Stimulated activated naive CD4-positive, alpha-beta T cell treated with Interleukin-2 at 50 U/mL for 16 hours (primary cell): ENCODE measurements around the gene GRAMD1B.

Experiments used
- DNase-seq: peaks from one replicate; lab custom pipeline; 2025; lab: John Stamatoyannopoulos, UW

Gene GRAMD1B

DNA sequence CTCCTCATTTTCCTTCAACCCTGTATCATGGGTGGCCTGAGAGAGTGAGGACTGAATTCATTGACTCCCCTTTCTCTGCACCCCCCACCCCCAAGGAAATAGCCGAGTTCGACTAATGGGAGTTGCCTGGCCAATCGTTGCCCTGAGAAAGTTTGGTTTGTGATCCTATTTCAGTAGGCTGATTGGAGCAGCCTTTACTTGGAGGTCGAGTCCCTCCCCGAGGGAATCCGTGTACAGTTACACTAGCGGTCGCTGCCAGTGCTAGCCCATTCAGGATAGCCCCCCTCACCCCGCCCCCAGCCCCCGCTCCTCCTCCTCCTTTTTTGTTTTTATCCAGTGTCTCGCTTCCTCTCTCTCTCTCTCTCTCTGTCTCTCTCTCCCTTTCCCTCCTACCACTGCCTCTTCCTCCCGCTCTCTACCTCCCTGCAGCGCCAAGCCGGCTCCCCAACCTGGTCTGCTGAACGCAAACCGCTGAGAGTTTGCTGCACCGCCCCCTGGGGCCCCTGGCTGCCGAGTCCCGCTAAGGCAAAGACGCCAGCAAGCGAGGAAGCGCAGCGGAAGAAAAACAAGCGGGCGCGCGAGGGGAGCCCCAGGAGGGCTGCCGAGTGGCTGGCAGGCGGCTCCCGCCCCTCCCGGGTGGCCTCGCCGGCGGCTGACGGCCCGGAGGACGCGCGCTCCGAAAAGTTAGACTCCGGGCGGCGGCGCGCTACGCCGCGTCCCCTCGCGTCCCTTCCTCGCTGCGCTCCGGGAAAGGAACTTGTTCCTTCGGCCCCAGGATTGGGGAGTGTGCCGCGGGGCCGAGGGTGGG lies at the start of gene GRAMD1B:
Gene GRAMD1B (plus strand): TSS at position 357 of the 808 bp plus-strand sequence. CDS start 524 bp downstream, outside the sequence.
- DNase-seq, result peak; percentile 74

DNA sequence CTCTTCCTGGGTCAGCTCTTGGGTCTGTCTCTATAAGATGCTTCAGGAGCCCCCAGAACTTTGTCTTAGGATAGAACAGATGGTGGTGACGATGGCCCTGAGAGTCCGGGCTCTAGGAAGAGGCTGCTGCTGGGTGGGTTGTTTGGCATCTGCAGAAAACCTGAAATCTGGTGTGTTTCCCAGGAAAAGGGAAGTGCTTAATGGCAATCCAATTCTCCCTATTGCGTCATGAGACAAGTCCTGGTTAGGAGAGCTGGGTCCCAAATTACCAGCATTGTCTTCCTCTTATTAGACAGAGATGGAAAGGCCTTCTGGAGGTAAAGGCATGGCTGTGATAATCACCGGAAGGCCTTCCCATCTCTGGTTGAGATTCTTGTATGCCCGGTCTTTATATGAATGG lies 48.9 kb upstream of the GRAMD1B start:
- no peak for DNase-seq

DNA sequence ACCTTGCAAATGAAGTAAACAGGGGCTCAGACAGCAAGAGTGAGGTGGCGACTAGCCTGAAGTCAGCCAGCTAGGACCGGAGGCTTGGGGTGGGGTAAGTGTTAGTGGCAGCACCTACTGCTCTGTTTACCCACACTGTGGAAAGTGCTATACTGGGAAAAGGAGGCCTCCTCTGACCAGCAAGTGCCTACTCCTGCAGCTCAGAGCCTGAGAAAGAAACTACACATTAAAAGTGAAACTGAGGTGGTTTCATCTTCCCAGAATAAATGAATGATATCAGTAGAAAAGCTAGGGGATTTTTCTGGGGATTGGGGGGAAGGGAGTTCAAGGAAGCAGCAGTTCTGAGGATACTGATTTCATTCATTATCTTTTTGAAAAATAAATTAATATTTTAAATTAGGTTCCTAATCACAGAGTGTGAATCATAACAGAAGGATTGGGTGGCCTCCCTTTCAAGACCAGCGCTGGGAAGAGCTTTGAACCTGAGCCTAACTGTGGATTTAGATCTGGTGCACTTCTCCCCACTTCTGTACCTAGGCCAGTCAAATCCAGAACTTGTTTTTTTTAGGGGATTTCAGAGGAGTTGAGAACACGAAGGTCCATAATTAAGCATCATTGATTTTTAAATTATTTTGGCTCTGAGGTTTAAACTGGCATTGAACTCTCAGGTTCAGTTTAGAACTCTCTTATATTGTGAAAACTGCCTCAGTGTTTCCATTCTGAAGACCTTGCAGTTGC lies 48.1 kb upstream of the GRAMD1B start:
- DNase-seq, result peak; percentile 54

DNA sequence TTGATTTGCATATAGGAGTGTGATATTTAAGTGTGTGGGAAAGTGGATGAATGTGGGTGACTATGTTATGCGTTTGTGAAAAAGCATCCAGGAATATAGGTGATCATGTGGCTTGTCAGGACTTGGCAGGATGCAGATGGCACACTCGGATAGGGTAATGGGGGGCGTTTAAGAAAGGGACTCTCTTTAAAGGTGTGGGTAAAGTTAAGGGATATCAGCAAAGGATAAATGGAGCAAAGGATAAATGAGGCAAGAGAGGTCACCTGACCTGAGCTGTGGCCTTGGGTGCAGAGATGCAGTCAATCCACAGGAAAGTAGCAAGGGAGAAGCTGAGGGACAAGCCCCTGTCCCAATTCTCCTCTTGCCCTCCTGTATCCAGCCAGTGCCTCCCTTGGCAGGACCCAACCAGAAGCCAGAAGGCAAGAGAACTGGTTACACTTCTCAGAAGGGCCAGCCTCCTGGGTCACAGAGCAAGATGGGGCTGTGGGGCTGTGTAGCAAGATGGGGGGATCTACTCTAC lies 47.5 kb upstream of the GRAMD1B start:
- DNase-seq, result no peak

DNA sequence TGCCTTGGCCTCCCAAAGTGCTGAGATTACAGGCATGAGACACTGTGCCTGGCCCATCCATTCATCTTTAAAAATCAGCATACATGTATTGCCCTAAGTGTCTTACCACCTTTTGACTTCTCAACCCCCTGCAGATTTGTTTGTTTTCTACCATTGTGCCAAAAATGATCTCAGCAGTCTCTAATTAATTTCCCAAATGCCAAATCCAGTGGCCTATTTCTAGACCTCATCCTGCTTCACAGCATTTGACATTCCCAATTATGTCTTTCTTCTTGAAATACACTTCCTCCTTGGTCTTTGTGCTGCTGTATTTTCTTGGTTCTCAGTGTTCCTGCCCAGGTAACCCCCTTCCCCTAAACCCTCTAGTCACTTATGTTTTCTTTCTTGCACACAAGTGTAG lies 46.0 kb upstream of the GRAMD1B start:
- DNase-seq, result no peak

DNA sequence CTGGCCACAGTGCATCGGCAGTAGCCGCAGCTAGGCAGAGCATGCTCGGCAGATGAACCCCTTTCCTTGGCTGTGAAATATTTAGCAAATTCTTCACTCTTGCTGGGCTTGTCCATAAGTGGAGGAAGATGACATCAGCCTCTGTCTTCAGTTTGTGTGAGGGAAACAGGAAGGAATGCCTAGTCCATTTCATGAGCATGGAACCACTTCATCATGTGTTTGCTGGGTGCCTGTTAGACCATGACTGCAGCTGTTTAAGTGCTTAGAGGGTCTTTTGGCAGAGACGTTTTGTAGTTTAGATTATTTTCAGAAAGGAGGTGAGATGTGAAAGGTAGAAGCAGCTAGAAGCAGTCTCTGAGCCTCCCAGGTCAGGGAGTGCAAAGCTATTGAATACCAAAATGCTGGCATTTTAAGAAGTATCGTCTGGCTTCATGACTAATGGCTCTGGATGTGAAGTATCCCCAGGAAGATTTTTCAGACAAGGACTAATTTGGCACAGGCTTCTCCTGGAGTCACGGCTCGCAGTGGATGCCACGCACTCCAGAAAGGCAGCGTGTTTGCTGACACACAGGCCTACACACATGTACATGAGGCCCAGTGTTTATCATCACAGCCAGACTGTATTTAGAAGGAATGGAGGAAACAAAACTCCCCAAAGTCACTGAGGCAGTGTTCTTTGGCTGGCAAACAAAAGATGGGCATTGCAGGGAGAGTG lies 43.1 kb upstream of the GRAMD1B start:
- no peak for DNase-seq

DNA sequence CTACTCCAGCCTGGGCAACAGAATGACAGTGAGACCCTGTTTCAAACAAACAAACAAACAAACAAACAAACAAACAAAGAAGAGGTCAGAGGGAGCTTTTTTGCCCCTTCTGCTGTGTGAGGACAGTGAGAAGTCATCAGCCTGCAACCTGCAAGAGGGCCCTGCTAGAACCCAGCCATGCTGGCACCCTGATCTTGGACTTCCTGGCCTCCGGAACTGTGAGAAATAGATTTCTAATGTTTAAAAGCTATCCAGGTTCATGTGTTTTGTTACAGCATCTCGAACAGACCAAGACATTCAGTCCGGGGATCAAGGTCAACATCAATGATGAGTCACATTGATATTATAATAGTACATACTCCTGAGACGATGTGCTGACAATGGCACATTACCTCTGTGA lies 41.4 kb upstream of the GRAMD1B start:
- no peak for DNase-seq

DNA sequence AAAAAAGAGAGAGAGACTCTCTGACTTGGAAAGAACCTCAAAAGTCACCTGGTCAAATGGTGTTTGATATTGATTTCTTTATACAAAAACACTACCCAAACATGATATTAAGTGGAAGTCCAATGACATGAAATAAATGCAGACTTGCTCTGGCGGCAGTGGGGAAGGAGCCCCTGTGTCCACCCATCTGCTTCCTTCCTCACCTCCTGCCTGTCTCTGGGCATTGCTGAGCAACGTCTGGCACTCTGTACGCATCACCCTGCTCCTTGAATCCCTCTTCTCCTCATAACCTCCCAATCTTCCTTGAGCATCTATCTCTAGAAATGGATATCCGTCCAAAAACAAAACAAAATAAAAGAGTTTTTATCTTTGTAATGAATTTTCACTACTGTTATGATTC lies 39.9 kb upstream of the GRAMD1B start:
- no peak for DNase-seq

DNA sequence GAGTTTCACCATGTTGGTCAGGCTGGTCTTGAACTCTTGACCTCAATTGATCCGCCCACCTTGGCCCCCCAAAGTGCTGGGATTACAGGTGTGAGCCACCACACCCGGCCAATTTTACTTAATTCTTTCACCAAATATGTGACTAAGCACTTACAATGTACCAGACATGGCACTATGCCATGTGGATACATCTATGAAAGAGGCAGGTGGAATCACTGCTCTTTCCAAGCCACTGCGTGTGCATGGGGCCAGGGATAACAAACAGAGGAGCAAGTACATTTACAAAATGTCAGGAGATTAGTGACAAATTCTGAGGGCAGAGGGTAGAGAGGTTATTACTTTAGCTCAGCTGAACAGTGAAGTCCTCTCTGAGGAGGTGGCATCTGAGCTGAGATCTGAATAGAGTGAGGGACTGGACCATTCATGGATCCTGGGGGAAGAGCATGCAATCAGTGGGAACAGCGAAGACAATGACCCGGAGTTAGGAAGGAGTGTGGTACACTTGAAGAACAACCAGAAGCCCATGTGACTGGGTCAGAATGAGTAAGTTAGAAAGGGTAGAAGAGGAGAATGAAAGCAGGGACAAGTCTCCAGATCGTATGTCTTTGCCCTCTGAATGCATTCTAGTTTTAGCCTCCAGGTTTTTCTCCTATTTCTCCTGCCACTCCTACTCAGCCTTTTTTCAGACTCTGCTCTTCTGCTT lies 38.3 kb upstream of the GRAMD1B start:
- DNase-seq, result no peak

DNA sequence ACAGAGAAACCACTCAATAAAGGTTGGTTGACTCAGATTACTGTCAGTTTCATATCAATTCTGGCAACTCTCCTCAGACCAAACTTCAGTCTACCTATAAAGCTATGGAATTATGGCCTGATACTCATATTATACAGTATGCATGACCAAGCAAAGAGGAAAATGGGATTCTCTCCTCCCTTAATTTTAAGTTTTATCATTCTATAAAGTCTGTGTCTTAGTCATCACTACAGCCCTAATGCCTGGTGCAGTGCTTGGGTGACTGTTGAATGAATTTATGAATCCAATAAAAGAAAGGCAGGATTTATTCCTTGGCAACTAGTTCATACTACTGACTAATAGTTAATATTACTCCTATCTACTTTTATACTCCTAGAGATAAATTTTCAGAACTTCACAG lies 37.6 kb upstream of the GRAMD1B start:
- no peak for DNase-seq

DNA sequence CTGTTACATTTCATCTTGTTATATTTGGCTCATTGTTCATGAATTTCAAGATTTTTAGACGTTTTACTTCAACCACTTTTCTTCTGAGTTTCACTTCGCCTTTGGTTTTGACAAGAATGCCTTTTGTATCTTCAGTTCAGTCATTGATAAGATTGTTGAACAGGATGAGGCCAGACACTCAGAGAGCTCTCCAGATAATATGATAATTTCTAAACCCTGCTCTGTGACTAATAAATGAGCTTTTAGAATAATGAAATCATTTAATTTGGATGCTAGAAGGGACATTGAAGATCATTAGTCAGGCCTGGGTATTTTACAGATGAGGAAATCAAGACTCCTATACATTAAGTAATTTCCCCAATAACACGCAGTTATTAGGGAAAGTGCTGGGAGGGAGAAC lies 37.2 kb upstream of the GRAMD1B start:
- DNase-seq, result no peak

DNA sequence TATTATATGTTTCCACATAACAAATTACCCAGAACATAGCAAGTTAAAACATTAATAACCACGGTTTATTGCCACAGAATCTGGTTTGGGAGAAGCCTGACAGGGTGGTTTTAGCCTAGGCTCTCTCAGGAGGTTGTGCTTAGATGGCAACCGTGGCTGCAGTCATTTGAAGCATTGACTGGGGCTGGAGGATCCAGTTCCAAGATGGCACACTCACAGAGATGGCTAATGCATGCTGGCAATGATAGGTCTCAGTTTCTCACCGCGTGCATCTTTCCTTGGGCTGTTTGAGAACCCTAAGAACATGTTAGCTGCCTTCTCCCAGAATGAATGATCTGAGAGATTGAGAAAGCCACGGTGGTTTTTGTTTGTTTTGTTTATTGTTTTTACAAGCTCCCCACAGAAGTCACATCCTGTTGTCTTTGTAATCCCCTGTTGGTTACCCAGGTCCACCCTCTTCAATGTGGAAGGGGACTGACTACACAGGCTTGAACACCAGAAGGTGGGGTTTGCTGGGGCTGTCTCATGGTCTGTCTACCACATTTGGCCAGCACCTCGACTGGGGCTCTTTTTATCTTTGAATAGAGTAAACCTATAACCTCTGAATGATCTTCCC lies 36.6 kb upstream of the GRAMD1B start:
- DNase-seq, result no peak

DNA sequence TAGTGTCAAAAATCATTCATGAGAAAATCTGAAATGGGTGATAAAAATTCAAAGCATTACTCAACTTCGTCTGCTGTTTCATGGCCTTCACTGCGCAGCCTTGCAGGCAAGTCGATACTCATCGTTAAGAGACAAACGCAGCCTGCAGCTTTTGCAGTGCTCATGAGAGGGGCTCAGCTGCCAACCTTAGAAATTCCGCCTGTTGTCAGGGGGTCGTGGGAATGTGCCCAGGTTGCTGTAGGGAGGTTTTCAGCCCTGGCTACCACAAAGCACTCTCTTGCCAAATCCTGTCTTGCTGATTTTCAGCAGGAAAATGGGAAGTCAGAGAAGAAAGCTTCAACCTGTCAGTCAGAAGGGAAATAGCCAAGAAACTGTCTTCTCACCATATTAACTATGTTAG lies 25.4 kb upstream of the GRAMD1B start:
- DNase-seq, result no peak

DNA sequence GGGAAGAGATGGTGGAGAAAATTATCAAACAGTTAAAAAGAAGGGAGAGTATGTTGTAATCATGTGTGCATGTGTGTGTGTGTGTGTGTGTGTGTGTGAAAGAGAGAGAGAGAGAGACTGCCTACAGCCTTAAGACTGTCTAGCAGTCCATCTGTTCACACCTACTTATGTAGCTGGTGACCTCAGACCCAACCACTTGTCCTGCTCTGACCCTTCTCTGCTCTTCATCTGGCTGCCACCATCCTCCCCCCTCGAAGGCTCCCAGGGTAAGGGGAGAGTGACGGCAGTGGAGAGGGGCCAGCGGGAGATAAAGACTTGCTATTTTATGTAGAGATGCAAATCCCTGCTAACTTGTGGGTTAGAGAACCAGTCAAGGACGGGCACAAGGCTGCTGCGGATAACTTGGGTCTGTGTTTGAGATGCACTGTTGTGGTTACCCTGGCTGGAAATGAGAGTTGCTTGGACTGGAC lies 24.9 kb upstream of the GRAMD1B start:
- no peak for DNase-seq

DNA sequence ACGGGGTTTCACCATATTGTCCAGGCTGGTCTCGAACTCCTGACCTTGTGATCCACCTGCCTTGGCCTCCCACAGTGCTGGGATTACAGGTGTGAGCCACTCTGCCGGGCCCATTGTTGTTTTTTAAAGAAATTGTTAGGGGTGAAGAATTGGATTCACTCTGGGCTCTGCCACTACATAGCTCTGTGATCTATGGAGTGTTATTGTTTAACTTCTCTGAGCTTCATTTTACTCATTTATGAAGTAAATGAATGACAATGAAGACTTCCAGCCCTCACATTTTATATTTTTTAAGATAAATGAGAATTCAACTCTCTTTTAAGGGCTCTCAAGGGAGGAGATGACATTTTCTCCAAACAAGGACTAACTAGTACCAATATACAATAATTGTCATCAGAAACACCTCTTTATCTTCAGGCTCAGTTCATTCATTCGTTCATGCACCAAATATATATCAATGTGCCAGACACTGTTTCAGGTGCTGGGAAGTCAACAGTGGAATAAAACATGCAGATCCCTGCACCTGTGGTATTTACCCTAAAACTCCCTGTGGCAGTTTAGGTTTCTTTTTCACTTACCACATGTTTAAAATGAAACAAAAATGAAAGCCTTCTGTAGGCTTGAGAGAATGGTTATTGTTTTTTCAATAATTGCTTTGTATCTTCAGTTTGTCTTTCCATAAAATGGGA lies 23.5 kb upstream of the GRAMD1B start:
- DNase-seq, result no peak

DNA sequence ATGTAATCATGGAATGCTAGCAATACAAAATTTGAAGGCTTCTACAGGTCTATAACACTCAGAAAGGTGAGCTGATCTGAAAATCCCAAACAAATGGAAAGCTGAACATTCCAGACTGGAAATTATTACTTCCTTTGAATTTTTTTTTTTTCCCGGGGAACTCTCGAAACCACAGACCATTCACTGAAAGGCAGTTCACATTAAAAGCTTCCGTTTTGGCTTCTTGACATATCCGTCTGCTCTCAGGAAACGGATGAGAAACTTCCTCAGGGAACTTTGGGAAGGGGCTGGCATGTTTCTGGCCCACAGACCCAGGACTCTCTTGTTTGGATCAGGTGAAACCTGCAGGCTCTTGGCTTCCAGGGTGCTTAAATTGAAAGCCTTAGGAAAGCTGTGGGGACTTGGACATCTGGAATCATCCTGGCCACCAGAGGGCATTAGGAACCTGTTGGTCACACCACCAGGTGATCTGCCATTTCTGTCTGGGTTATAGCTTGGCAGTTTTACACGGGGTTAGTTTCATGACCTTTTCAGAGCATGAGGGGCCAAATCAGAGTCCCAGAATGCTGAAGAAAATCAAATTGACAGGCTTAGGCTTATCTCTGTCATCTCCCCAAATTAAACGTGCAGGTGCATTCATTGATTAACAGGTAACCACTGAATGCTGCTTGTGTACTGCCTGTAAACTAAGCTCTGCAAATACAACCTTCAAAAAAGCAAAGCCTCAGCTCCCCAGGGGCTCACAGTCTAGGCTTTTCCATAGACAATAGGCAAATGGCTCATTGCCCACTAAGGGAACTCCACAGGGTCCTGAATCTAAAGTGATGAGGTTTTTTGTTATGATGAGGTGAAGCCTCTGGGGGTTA lies 22.7 kb upstream of the GRAMD1B start:
- peak; percentile 51 for DNase-seq

DNA sequence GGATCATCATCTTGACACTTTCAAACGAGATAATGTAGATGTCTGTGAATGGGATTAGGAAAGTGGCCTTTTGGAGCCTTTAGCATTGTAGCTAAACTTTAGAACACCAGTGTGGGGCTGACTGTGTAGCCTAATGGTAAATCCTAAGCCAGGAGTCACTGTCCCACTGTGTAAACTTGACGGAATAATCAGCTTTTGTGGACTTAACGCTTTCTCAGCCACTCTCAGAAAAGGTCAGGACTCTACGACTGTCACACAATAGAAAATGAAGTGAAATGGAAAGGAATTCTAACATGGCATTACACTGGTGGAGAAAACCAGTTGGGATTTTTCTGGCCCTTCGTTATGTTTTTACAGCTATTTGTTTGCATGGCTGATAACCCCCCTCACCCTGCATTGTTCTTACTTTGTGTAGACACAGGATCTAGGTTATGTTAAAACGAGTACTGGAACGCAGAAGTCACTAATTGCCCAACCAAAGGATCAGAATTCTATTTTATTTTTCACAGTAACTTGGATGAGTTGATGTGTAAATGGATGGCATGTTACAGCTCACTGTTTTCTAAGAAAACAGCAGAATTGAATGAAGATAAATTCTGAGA lies 22.0 kb upstream of the GRAMD1B start:
- DNase-seq, result no peak

DNA sequence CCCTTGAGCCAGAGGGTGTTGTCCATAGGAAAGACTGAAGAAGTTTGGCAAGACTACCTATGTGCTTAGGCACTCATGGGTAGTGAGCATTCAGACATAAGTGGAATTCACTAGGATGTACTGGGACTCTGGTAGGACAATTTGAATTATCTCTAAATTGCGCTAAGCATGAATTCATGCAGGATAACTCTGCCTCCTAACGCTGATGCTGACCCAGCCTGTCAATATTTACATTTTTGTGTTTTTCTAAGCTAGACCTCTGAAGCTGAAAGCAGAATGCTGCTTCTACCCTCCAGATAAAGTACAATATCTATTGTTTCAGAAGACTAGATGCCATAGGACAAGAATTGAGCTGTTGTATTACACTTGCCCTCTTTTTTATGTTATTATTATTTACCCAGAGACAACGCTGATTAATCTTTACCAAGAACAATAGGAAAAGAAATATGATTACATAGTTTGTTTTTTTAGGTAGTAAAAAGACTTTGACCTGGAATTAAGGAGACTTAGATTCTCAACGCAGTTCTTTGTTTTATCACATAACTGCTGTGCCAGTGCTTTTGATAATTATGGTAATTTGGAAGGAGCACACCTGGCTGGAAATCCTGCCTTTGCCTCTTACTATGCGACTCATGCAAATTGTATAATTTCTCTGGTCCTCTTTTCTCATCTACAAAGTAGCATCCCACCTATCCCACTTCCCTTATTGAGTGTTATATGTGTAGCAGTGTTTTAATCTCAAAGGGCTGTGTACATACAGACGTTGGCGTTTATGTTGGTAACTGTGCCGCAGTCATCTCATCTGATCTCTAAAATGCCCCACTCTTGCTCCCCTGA lies 21.2 kb upstream of the GRAMD1B start:
- DNase-seq, result no peak
